Fibroblast of lung (primary cell): ENCODE measurements around the gene RPS24. TPM values are rescaled to one million over a fixed set of nuclear protein-coding genes. Genes with fewer than 3 reads are reported as not detected.

ENCODE experiments used
- DNase-seq, 2 donors: peaks; one replicate each; pipeline versions ENCODE4 v3.0.0 to v3.0.0-alpha.2; 2010; ENCODE audit warnings: low read depth in 2 of 2
- H2AFZ ChIP-seq: 2 replicates; pipeline ENCODE4 v1.5.1; 2012; ENCODE audit warnings: low read length, control low read depth, inconsistent platforms
- H3K27ac ChIP-seq: 2 replicates; pipeline ENCODE4 v1.5.1; 2011; ENCODE audit warnings: low read length, control low read depth; ENCODE audit not compliant: insufficient read depth
- H3K27me3 ChIP-seq: 2 replicates; pipeline ENCODE4 v1.5.1; 2011; ENCODE audit warnings: mild to moderate bottlenecking, low read length; ENCODE audit not compliant: control insufficient read depth, insufficient read depth
- H3K36me3 ChIP-seq: 2 replicates; pipeline ENCODE4 v1.5.1; 2011; ENCODE audit warnings: low read length; ENCODE audit not compliant: control insufficient read depth, insufficient read depth
- H3K4me1 ChIP-seq: 2 replicates; pipeline ENCODE4 v1.5.1; 2011; ENCODE audit warnings: low read length; ENCODE audit not compliant: control insufficient read depth, insufficient read depth; ENCODE audit errors: extremely low read depth
- H3K4me2 ChIP-seq: 2 replicates; pipeline ENCODE4 v1.5.1; 2011; ENCODE audit warnings: low read length, control low read depth; ENCODE audit not compliant: insufficient read depth; ENCODE audit errors: extremely low read depth
- H3K4me3 ChIP-seq, 4 experiments: fragments of 200-600 bp in 1 of 4; sonication (generic) in 1 of 4; replicated peaks in 1 of 4; 2 replicates each; pipeline ENCODE4 v1.5.1; 2011 to 2016; ENCODE audit warnings: low read length in 4 of 4, low read depth in 3 of 4, mild to moderate bottlenecking in 3 of 4, control low read depth in 2 of 4, inconsistent platforms in 1 of 4, mixed read lengths in 1 of 4; ENCODE audit not compliant: insufficient read depth in 1 of 4; ENCODE audit errors: control extremely low read depth in 1 of 4
- H3K79me2 ChIP-seq: 2 replicates; pipeline ENCODE4 v1.5.1; 2012; ENCODE audit warnings: mild to moderate bottlenecking, low read length, inconsistent platforms; ENCODE audit not compliant: control insufficient read depth, insufficient read depth
- H3K9ac ChIP-seq: 2 replicates; pipeline ENCODE4 v1.5.1; 2011; ENCODE audit warnings: mild to moderate bottlenecking, low read length, control low read depth; ENCODE audit not compliant: insufficient read depth
- H3K9me3 ChIP-seq: 2 replicates; pipeline ENCODE4 v1.5.1; 2012; ENCODE audit warnings: low read depth, low read length; ENCODE audit not compliant: control insufficient read depth, insufficient read depth
- H4K20me1 ChIP-seq: 2 replicates; pipeline ENCODE4 v1.5.1; 2011; ENCODE audit warnings: low read length; ENCODE audit not compliant: control insufficient read depth, insufficient read depth; ENCODE audit errors: extremely low read depth
- EZH2 ChIP-seq: IDR thresholded peaks from 2 replicates; pipeline ENCODE4 v1.5.1; 2012; ENCODE audit warnings: low read length, control low read depth, mild to moderate bottlenecking; ENCODE audit errors: missing control alignments
- polyA plus RNA-seq, 2 donors: library from polyadenylated mRNA; depleted of rRNA in 1 of 2; stranded (reverse) in 1 of 2; unstranded in 1 of 2; fragments of >200 nt; gene quantifications; 2 replicates each; pipeline ENCODE4 v1.2.1, GENCODE V29; 2011 to 2012; ENCODE audit warnings: missing spikeins in 1 of 2
- total RNA-seq: library from RNA; depleted of rRNA; stranded (reverse); fragments of >200 nt; gene quantifications from 2 replicates; pipeline ENCODE4 v1.2.1, GENCODE V29; 2014
- TF ChIP-seq, protein P1 (sequence below), 2 donors: IDR thresholded peaks in 1 of 2; conservative IDR thresholded peaks in 1 of 2; 1 replicate in 1 of 2; 2 replicates in 1 of 2; pipeline ENCODE4 v1.5.1; 2011 to 2012; ENCODE audit warnings: low read length in 2 of 2, control low read depth in 1 of 2, inconsistent platforms in 1 of 2, low read depth in 1 of 2, mild to moderate bottlenecking in 1 of 2

RPS24 gene
- total and polyA plus RNA-seq, 2 donors (not counting 1 experiment from before 2014, with no cell fraction given) = 1,917 to 4,192 TPM

DNA sequence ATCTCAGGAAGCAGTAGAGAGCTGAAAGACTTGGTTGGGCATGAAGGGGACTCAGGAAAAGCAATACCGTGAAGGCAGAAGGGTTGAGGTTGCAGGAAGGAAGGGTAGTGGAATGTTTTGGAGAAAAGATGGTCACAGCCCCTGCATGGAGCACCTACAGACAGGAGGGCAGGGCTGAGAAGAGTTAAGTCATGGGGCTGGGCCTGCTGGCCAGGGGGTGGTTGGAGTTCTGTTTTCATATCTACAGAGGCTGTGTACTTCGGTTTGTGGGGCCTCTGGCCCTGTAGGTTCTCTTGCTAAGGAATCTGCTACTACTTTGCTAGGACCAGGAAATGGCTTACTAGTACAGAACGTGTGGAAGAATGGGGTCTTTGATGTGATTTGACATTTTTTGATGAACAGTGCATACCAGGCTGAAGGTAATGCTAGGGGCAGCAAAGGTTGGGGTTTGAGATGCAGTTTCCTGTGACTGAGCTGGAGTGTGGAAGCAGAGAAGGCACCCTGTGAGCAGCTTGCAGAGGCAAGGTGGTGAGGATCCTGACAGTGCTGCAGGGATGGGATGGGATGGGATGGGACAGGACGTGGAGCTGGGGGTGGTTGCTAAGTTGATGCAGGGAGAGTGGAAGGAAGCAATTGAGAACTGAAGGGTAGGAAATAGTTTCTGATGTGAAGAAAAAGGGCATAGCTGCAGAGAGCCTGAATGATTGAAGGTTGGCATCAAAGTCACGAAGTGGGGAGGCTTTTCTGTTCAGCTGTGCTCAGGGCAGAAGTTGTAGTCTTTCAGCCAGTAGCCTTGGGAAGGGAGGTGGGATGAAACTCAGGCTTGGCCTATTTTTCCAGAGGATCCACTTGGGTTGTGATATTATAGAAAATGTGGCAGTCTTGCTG is 7.8 kb downstream of the RPS24 start:
- H3K27me3 ChIP-seq = no peaks in the 10 kb centered on the region
- peaks cover 35% of the 10 kb centered on the region for H3K79me2 ChIP-seq
- no peak overlapping the region for H3K4me3 ChIP-seq
- H3K27ac ChIP-seq = no peak overlapping the region
- no peak for DNase-seq
- no peak overlapping the region for H3K9ac ChIP-seq
- H3K36me3 ChIP-seq = peaks cover 24% of the 10 kb centered on the region
- TF ChIP-seq EZH2 = no peak
- TF ChIP-seq, protein P1, sequence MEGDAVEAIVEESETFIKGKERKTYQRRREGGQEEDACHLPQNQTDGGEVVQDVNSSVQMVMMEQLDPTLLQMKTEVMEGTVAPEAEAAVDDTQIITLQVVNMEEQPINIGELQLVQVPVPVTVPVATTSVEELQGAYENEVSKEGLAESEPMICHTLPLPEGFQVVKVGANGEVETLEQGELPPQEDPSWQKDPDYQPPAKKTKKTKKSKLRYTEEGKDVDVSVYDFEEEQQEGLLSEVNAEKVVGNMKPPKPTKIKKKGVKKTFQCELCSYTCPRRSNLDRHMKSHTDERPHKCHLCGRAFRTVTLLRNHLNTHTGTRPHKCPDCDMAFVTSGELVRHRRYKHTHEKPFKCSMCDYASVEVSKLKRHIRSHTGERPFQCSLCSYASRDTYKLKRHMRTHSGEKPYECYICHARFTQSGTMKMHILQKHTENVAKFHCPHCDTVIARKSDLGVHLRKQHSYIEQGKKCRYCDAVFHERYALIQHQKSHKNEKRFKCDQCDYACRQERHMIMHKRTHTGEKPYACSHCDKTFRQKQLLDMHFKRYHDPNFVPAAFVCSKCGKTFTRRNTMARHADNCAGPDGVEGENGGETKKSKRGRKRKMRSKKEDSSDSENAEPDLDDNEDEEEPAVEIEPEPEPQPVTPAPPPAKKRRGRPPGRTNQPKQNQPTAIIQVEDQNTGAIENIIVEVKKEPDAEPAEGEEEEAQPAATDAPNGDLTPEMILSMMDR (conservative IDR thresholded peaks at IDR 0.05 in 1 of 2, IDR thresholded peaks at IDR 0.05 in 1 of 2; ENCODE audit: low read depth in 1 of 2, low read length in 2 of 2) = no peak
- H3K9me3 ChIP-seq = no peaks in the 10 kb centered on the region
- H3K4me2 ChIP-seq = no peak overlapping the region
- peaks cover 6% of the 10 kb centered on the region for H3K4me1 ChIP-seq
- no peak overlapping the region for H2AFZ ChIP-seq
- H4K20me1 ChIP-seq = peaks cover 5% of the 10 kb centered on the region

DNA sequence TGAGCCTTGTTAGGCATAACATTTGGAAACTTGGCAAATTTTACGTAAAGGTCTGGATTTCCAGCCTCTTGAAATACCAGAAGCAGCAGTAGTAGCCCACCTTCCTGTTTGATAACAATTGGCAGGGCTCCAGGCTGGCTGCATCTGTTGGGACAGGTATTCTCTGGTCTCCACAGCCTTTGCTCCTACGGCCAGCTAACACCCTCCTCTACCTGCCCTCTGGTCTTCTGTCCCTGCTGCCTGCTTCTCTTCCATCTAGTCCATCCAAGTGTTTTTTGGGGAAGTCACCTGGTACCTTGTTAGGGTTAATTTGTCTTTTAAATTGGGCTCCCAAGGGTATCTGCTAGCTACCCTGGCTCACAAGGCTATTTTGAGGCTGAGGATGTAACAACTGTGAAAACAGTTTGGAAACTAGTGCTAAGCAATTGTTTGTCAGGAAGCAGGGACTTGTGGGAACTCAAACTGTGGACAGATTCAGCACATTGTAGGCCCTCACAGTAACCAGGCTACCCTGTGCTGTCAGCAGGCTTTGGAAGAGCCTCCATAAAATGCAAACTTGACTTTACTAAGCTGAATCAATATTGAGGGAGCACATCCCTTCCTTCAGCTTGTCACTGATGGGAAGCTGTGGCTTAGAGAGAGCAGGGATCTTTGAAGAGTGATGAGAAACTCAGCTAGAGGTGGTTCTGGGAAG is 8.5 kb downstream of the RPS24 start:
- Histone ChIP-seq H3K4me2 (no peak overlapping the region), H3K4me1 (peaks cover 6% of the 10 kb centered on the region), H2AFZ (no peak overlapping the region), H4K20me1 (peaks cover 5% of the 10 kb centered on the region), H3K27me3 (no peaks in the 10 kb centered on the region), H3K9me3 (no peaks in the 10 kb centered on the region), H3K36me3 (peaks cover 24% of the 10 kb centered on the region), H3K79me2 (peaks cover 27% of the 10 kb centered on the region), H3K4me3 (no peak overlapping the region), H3K9ac (no peak overlapping the region), H3K27ac (no peak overlapping the region)
- no peak for DNase-seq
- TF ChIP-seq, protein P1 (conservative IDR thresholded peaks at IDR 0.05 in 1 of 2, IDR thresholded peaks at IDR 0.05 in 1 of 2; ENCODE audit: low read depth in 1 of 2, low read length in 2 of 2) = no peak
- no peak for TF ChIP-seq EZH2

DNA sequence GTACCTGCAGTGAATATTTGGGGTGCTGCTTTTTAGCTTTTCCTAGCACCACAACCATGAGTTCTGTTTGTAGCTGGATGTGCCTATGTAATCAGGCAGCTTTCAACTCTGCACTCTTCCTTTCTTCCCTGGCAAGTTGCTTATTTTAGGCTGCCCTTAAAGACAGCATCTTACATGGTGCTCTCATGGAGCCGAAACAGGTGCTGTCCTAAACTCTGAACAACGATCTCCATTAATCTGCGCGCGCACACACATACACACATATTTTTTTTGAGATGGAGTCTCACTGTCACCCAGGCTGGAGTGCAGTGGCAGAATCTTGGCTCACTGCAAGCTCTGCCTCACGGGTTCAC is 9.1 kb downstream of the RPS24 start:
- Histone ChIP-seq H3K9me3 (no peaks in the 10 kb centered on the region), H3K36me3 (peaks cover 22% of the 10 kb centered on the region), H2AFZ (no peak overlapping the region), H3K79me2 (peaks cover 22% of the 10 kb centered on the region), H3K4me2 (no peak overlapping the region), H3K27me3 (no peaks in the 10 kb centered on the region), H3K4me1 (peaks cover 10% of the 10 kb centered on the region), H3K9ac (no peak overlapping the region), H3K27ac (no peak overlapping the region), H4K20me1 (peaks cover 5% of the 10 kb centered on the region), H3K4me3 (no peak overlapping the region)
- no peak for TF ChIP-seq EZH2
- TF ChIP-seq, protein P1 (conservative IDR thresholded peaks at IDR 0.05 in 1 of 2, IDR thresholded peaks at IDR 0.05 in 1 of 2; ENCODE audit: low read depth in 1 of 2, low read length in 2 of 2) = no peak
- DNase-seq = no peak
